Upper lobe of right lung (tissue), 1 donor: ENCODE measurements around the gene TMEM255B. TPM values are rescaled to one million over a fixed set of nuclear protein-coding genes. Genes with fewer than 3 reads are reported as not detected.

ENCODE experiments used
- ATAC-seq: fragments of 200-7000 bp; cut with Tn5 transposase; one replicate; pipeline ENCODE4 v1.9.1; 2020; ENCODE audit warnings: mild to moderate bottlenecking, moderate library complexity
- DNase-seq: peaks from one replicate; pipeline ENCODE4 v3.0.0-alpha.2; 2020
- H3K27ac ChIP-seq: fragments of 200-600 bp; one replicate; pipeline ENCODE4 v1.8.0; 2022
- H3K27me3 ChIP-seq: fragments of 200-600 bp; one replicate; pipeline ENCODE4 v1.8.0; 2022; ENCODE audit warnings: mild to moderate bottlenecking
- H3K36me3 ChIP-seq: fragments of 200-600 bp; one replicate; pipeline ENCODE4 v1.8.0; 2022
- H3K4me1 ChIP-seq: fragments of 200-600 bp; one replicate; pipeline ENCODE4 v1.8.0; 2022
- H3K4me3 ChIP-seq: fragments of 200-600 bp; one replicate; pipeline ENCODE4 v1.8.0; 2022; ENCODE audit warnings: mild to moderate bottlenecking
- H3K9me3 ChIP-seq: fragments of 200-600 bp; one replicate; pipeline ENCODE4 v1.8.0; 2022
- CTCF ChIP-seq: fragments of 200-600 bp; IDR thresholded peaks from one replicate; pipeline ENCODE4 v1.8.0; 2022; ENCODE audit warnings: antibody characterized with exemption
- intact Hi-C: fragments of 100-400 bp; cut with DNase I; formaldehyde crosslinking; loops from one replicate; pipeline ENCODE4 v1.11.0; 2022
- total RNA-seq: library from RNA; stranded (reverse); fragmentation: NEBNext Ultra II Directional; extraction: Animal tissue kit (Norgen Biotek cat#: 25700); gene quantifications from one replicate; pipeline ENCODE4 v1.2.1, GENCODE V29; 2021
- donor health status: DM: no; HTN: yes; CAD: no; lungs with severe emphysema.

TMEM255B gene
- total RNA-seq, 1 donor from 2014 or later = 43.6 TPM

GRCh38 chr13:113848431-113849260, 89.6 kb downstream of the TMEM255B start:
- TF ChIP-seq CTCF = no peak
- H3K27me3 ChIP-seq = no peaks in the 10 kb centered on the region
- peaks cover 14% of the 10 kb centered on the region for H3K36me3 ChIP-seq
- peak; percentile 57 for ATAC-seq
- intact Hi-C loops = no loop called here
- H3K4me1 ChIP-seq = peaks cover 19% of the 10 kb centered on the region
- no peak overlapping the region for H3K27ac ChIP-seq
- no peak overlapping the region for H3K4me3 ChIP-seq
- no peak for DNase-seq
- H3K9me3 ChIP-seq = no peaks in the 10 kb centered on the region

- ATAC-seq (no peak), DNase-seq (no peak)
- TF ChIP-seq CTCF = no peak
- Histone ChIP-seq H3K4me3 (no peak overlapping the region), H3K36me3 (peaks cover 14% of the 10 kb centered on the region), H3K27me3 (no peaks in the 10 kb centered on the region), H3K4me1 (peaks cover 26% of the 10 kb centered on the region), H3K27ac (no peak overlapping the region), H3K9me3 (no peaks in the 10 kb centered on the region)
- intact Hi-C loops = no loop called here
Observed at GRCh38 chr13:113849546-113849945, 90.5 kb downstream of the TMEM255B start.

GRCh38 chr13:113849981-113850721, 91.1 kb downstream of the TMEM255B start:
- H3K36me3 ChIP-seq = peaks cover 14% of the 10 kb centered on the region
- H3K9me3 ChIP-seq = no peaks in the 10 kb centered on the region
- ATAC-seq (no peak), DNase-seq (no peak)
- peaks cover 28% of the 10 kb centered on the region for H3K4me1 ChIP-seq
- no peak overlapping the region for H3K4me3 ChIP-seq
- no peak for TF ChIP-seq CTCF
- no peak overlapping the region for H3K27ac ChIP-seq
- no peaks in the 10 kb centered on the region for H3K27me3 ChIP-seq
- intact Hi-C loops = no loop called here

GRCh38 chr13:113850722-113851479, 91.9 kb downstream of the TMEM255B start:
- H3K4me1 ChIP-seq = peaks cover 35% of the 10 kb centered on the region
- no peaks in the 10 kb centered on the region for H3K9me3 ChIP-seq
- H3K27ac ChIP-seq = no peak overlapping the region
- intact Hi-C loops = no loop called here
- ATAC-seq (no peak), DNase-seq (no peak)
- peaks cover 10% of the 10 kb centered on the region for H3K36me3 ChIP-seq
- no peak for TF ChIP-seq CTCF
- H3K27me3 ChIP-seq = no peaks in the 10 kb centered on the region
- H3K4me3 ChIP-seq = no peak overlapping the region

GRCh38 chr13:113851480-113851803, 92.4 kb downstream of the TMEM255B start:
- no peaks in the 10 kb centered on the region for H3K9me3 ChIP-seq
- no peak overlapping the region for H3K27ac ChIP-seq
- no peaks in the 10 kb centered on the region for H3K27me3 ChIP-seq
- no peak for ATAC-seq
- intact Hi-C loops = no loop called here
- no peak overlapping the region for H3K4me3 ChIP-seq
- H3K36me3 ChIP-seq = peaks cover 5% of the 10 kb centered on the region
- no peak for TF ChIP-seq CTCF
- DNase-seq = no peak
- H3K4me1 ChIP-seq = peaks cover 41% of the 10 kb centered on the region
